GM18498 (cell line): ENCODE measurements around the gene PRELID1.
"Not testable (repeated sequence)": the region's sequence is repeated elsewhere in the genome, so short reads cannot be mapped to it uniquely, and the experiment has no call there.

ENCODE experiments used
- ATAC-seq: cut with Tn5 transposase; IDR thresholded peaks from one replicate; pipeline ENCODE4 v1.9.1; 2021; ENCODE audit warnings: mild to moderate bottlenecking, moderate library complexity; ENCODE audit not compliant: unreplicated experiment

PRELID1 gene

DNA sequence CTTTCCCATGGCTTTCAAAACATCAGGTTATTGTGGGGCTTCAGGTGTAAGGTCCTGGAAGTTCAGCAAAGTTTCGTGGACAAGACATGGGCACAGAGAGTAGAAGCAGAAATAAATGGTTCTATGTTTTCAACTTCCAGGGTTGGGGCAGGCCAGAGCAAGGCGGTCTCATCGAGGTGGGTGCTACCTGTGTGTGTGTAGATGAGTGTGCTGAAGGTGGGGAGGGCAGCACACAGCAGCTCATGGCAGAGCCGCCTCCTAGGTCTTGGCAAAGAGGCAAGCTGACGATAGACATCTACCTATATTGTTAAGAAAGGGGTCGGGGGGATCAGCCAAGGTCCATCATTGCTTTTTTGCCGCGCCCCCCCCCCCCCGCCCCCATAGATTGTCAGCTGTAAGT is 3.9 kb upstream of the PRELID1 start:
- ATAC-seq = no peak

DNA sequence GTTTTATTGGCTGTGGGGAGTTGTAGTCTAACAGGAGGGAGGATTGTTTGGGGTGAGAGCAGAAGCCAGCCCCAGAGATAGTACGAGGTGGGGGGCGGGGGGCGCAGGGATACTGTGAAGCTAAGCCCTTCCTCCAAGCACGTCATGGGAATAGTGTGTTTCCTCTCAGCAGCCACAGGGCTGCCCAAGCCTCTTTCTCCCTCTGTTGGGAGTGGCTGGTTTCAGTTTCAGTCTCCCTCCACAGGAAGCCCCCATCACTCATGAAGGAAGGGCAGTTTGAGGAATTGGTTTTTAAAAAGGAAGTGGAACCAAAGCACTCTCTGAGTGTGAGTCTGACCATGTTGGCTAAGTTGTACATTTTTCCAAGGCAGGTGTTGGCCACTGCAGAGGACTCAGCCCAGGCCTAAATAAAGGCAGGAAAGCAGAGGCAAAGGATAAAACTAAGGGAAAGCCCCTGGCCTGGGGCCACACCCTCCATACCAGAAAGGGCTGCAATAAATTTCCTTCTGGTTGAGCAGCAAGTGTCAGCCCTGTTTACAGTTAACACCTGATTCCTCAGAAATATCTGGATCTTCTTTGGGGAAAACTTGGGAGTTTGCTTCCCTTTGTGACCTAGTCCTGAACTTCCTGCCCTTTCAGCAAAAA is 3.2 kb upstream of the PRELID1 start:
- peak; percentile 39 for ATAC-seq

DNA sequence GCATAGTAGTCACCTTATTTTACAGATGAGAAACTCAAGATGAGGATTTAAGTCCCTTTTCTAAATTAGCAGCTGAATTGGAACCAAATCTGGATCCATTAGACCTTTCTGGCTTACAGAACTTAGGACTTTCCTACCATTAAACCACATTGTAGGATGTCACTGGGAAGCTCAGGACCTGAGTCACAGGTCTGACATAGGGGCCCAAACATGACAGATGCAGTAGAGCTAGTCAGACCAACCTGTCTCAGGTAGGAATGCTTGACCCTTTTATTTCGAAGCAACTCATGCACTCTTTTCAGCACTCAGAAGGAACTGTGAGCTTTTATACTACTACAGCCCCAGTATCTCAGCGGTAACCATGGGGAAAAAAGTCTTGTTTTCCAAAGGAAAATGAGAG is 2.6 kb upstream of the PRELID1 start:
- no peak for ATAC-seq

DNA sequence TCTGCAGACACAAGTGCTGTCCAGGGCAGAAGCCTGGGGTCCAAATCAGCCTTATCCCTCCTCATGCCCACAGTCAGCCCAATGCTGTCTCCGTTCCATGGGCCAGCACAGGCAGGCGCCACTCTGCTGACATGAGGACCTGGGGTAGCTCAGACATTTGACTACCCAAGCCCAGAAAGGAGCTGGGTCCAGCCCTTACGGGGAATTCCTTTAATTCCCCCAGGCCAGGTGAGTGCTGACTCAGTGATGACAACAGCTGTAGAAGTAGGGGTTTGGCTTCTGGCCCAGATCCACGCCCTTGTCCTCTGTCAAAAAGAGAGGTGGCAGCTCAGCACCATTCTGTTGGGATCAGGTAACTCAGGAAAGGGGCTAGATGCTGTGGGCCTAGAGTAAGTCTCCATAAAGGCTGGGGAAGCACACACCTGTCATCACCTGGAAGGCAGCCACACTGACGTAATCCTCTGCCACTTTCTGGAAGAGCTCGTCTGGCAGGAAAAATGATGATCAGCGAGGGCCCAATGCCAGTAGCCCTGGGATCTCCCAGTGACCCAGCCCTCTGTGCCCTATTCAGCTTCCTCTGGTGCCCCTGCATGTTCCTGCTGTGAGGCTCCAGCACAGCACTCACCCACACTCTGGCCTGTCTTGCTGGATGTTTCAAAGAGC is 2.0 kb upstream of the PRELID1 start:
- ATAC-seq = no peak

DNA sequence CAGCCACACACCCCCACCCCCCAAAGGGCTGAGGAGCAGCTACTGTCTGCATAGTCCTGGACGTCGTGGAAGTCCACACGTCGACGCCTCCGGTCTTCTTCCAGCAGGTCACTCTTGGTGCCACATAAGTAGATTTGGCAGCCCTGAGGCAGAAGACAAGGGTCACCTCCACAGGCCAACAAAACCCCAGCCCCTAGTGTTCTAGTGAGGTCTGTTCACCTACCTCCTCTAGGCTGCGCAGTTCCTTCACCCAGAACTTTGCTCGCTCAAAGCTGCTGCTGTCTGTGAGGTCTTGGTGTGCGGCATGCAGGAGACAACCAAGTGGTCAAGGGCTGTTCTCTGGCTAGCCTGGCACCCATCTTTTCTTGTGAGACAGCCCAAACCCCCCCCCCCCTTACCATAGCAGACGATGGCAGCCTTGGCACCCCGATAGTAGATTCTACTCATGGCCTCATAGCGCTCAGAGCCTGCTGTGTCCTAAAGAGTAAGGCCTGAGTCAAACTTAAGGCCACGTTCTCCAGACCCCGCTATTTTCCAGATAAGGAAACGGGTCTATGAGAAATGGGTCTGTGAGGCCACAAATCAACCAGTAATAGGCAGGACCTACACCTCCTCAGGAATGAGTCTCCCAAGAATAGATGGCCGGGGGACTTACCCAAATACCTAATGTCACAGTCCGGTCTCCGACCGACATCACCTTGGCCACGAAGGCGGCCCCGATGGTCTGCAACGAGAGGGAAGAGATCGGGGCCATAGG is 1.1 kb upstream of the PRELID1 start:
- no peak for ATAC-seq

DNA sequence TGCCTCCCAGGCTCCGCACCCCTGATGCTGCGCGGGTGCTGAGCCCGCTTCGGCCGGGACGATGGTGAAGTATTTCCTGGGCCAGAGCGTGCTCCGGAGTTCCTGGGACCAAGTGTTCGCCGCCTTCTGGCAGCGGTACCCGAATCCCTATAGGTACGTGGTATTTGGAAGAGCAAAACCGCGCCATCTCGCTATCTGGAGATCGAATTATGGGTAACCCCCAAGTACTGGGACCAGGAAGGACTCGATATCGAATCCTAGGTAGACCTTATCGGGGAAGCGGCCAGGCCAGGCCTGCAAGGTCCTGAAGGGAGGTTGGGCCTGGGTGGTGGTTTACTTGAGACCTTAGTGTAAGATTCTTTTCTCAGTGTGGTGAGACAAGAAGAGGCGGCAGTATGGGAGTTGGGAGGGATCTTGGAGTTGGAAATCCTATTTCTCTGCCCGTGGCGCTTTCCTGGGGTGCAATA is 359 bp downstream of the PRELID1 start:
- peak; percentile 10 for ATAC-seq

DNA sequence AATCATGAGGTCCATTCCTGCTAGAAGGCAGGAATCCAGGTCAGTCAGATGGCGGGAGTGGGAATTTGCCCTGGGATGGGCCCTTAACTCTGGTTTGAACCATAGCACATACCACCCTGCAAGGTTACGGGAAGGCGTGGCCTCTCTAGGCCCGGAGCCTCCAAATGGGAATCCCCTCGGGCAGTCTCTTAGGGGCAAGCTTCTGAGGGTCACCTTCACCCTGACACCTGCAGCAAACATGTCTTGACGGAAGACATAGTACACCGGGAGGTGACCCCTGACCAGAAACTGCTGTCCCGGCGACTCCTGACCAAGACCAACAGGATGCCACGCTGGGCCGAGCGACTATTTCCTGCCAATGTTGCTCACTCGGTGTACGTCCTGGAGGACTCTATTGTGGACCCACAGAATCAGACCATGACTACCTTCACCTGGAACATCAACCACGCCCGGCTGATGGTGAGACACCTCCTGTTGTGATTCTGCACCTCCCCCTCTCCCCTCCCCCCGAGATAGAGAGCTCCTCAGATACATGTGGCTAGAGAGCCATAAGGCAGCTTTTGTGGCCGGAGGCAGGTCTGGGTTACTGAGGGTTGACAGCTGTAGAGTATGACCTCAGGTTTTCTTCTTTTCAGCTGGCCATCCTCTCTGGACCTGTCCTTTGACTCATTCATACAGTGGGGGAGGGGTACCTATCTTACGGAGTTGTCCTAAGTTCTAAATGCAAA is 957 bp downstream of the PRELID1 start:
- ATAC-seq = no peak

DNA sequence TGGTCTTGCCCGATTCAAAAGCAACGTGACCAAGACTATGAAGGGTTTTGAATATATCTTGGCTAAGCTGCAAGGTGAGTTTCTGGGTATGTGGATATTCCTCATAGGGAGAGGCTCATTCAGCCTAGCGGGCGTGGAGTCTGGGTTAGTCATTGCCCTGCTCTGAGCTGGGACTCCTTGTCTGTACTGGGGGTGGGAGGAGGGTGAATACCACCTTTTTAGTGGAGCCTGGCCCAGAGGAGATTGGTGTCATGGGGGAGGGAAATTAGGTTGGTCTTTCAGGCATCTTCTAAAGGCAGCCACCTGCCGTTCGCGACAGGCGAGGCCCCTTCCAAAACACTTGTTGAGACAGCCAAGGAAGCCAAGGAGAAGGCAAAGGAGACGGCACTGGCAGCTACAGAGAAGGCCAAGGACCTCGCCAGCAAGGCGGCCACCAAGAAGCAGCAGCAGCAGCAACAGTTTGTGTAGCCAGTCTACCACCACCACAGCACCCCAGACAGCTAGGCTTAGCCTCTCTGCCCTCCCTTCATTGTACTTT is 2.6 kb downstream of the PRELID1 start:
- not testable (repeated sequence) for ATAC-seq

DNA sequence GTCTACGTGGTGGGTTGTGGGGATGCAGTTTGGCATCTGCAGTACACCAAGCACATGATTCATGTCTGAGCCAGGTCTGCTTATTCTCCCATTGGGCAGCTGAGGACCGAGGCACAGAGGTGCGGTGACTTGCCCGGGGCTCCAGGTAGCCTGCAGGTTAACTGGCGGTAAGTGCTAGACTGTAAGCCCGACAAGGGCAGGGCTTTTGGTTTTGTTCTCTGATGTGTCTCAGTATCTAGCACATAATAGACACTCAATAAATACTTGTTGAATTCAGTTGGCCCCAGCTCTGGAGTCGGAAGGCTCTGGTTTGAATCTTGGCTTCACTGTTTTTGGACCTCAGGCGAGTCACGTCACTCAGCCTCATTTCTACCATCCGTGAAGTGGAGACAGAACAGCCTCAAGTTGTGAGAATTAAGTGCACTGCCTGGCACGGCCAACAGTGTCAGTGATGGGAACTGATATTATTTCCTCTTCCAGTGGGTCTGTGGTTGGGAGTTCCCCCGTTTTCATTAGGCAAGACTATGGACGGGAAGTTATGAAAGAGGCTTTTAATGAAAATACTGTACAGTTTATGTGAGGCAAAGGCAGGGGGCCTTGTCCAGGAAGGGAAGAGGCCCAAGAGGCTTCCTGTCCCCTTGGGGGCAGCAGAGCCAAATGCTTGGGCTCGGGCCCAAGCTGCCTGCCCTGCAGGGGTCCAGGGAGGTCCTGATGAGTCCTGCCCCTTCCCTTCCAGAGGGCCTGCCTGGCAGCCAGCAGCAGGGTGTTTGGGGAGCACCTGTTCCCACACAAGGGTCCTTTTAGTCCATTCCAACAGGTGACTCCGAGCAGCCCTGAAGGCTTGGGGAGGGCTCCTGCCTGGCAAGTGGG is 3.3 kb downstream of the PRELID1 start:
- no peak for ATAC-seq

DNA sequence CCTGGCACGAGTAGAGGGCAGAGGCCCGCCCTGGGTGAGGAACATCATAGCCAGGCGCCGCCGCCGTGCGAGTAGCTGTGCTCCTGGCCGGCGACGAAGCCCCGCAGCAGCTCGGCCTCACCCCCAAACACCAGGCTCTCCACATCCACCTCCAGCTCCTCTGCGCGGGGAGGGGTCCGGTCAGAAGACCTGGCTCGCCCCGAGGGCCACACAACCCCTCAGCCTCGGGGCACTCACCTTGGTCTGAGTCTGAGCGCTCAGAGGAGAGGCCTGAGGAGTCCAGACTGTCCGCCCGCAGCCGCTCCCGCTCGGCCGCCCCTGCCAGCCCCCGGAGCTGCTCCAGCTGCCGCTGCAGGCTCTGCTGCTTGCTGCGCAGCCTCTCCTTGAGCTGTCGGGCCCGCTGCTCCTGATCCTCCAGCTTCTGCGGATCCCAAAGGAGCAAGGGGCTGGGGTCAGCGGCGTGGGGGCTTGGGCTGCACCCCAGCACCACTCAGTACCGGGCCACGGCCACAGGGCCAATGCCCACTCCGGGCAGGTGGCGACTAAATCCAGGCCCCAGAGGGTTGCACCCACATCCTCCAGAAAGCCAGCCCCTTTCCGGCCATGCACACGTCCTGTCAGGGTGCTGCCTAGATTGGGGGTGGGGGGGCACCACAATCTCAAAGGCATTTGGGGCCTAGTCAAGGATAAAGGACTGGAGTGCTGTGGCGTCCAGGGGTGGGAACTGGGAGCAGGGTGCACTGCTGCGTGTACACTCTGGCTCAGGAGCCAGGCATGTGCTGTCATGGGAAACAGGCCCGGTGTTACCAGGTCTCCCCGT is 4.2 kb downstream of the PRELID1 start:
- ATAC-seq = no peak

DNA sequence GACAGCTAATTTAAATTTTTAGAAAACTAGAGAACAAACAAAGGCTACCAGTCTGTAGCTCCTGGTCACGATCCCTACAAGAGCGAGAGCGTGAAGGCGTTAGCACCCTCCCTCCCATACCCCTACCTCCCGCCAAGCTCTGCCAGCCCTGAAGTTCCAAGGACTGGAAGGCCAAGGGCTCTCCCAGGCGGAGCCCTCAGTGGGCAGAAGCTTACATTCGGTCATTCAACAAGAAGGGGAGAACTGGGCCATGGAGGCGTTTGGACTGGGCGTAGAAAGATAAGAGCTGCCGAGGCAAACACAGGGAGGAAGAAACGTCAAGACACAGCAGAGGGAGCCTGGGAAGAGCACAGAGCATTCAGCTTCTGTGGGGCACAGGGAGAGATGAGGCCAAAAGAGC is 5.1 kb downstream of the PRELID1 start:
- no peak for ATAC-seq

DNA sequence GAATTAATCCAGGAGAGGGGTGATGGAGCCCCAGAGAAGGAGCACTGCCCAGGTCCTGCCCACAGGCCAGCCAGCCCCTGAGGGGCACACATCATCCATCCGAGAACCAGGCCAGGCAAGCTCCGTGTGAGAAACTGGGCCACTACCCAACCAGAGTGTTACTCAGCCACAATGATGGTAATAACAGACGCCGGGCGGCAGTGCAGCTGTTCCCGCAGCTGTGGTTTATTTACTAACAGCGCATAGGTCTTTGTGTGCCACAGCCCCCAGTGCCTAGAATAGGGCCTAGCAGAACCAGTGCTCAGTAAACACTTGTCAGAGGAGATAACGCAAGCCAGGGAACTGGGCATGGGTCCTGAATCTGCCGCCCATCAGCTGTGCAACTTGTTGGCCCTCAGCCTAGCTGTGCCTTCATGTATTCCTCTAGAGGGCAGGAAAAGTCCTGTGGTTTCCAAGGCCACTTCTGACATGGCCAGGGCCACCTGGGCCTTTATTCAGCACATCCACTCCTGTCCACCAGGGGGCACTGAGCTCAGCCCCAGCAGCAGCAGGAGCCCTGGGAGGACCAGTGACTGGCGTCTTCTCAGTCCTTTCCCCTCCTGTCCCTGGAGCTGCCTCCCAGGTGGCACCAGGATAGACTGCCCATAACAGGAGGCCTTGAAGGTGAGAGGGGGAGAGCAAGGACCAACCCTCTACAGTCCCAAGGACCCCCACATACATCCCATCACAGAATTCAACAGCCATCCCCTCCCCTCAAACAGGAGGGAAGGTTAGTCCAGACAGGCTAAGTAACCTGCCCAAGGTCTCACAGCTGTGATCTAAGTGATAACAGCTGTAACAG is 6.0 kb downstream of the PRELID1 start:
- no peak for ATAC-seq

DNA sequence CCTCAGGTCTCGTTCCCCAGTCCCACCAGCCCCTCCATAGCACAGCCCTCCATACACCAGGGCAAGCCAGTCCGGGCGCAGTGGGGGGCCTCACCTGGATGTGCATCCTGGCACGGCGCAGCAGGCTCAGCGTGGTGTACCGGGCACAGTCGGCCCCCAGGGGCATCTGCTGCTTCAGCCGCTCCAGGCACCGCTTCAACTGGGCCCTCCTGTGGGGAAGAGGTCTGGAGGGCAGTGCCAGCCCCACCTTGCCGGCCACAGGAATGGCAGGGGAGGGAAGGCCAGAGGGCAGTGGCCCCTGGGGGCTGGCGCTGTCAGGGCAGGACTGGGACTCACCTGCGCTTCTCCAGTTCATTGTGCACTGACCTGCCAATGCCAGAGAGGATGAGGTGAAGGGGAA is 6.7 kb downstream of the PRELID1 start:
- ATAC-seq = no peak

DNA sequence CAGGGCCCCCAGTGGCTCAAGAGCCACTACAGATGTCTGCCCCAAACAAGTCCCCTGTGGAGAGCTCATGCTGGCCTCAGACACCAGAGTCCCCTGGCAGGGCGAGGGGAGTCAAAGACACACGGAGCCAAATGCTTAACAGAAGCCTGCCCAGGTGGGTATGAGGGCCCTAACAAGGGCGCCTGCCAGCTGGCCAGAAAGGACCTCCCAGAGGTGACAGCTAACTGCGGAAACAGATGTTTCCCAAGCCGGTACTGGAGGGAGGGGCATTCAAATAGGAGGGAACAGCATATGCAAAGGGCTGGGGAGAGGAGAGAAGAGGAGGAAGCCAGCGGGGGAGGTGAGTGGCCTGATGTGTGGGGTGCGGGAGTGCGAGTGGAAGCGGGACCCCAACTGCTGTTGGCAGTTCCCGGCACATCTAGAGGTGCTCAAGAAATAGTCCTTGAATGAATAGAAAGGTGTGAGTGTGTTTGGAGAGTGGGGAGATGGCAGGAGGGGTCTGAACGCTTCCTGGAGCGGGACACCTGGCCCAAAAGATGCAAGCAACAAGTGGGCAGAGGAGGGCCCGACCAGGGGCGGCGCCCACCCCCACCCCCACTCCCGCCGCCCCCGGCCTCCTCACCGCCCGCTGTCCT is 7.3 kb downstream of the PRELID1 start:
- peak; percentile 31 for ATAC-seq

DNA sequence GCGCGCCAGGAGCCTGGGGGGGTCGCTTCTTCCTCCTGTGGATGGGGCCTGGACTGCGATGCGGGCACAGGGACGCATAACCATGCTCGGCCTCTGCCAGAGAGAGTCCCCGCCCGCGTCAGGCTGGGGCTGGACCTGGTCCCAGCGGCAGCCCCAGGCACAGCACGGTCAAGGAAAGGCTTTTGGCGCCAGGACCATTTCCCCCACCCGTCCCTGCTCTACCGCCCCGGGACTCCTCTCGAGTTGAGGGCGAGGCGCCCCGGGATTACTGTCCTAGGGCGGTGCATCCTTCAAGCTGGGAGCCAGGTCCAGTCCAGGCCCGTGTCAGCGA is 7.8 kb downstream of the PRELID1 start:
- no peak for ATAC-seq

DNA sequence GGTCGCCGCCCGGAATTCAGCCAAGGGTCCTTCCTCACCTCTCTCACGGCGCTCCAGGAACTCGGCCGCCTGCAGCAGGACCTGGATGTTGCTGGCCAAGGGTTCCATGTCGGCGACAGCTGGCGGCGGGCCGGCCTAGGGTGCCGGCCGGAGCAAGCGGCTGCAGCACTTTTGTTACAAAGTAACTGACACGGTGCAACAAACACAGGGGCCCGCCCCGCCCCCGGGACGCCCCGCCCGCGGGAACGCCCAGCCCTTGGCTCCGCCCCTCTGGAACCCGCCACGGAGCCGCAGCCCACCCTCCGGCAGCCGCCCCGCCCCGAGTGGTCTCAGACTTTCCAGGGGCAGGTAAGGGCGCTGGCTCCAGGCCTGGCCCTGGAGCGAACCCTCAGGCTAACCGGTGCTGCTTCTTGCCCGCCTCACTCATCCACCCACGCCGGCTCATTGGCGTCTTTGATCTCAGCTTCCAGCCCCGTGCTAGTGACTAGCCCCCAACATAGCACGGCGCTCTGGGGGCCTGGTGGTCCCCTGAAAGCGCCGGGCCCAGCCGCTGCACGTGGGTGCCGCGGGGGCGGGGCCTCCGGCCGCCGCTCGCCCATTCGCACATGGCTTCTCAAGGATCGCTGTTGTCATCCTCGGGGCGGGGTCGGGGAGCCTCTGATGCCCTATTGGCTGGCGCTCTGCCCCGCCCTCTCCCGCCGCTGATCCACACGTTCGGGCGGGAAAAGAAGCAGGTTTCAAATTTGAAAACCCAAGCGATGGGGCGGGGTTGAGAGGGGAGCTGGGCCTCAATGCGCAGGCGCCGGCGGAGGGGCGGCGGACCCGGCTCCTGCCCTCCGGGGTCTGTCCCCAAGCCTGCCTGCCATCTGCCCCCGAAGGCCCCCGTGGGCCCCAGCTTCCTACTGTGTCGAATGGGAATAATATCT is 8.4 kb downstream of the PRELID1 start, which contains the start of gene MXD3:
MXD3 (minus strand) TSS at position 176 of the 926 bp plus-strand sequence; CDS start at position 108, 68 bp downstream.
- ATAC-seq = peak; percentile 79

DNA sequence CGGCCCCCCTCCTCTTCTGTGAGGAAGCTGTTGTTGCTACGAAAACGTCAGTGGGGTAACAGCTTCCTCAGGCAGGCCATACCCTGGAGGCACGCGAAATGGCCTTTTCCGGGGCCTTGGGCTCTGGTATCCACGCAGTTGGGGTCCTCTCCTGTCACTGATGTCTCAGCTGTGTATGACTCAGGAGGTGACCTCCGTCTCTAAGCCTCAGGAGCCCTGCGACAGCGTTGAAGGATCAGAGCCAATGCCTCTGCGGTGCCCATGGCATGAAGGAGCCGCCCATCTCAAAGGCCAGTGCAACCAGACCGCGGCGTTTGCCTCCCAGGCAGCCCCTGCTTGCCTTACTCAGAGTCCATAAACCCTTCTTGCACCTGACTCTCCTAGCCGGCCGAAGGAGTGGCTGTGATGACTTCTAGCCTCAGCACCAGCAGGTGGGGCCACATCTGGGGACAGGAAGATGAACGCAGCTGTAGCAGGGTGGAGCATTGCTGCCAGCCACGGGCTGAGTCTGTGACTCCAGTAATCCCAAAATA is 9.1 kb downstream of the PRELID1 start:
- ATAC-seq = peak; percentile 18
